HCT116 (cell line): ENCODE results near the gene POT1.

Experiments
- CBX3 ChIP-seq: IDR thresholded peaks from 2 replicates; pipeline ENCODE4 v1.6.1; 2012; ENCODE audit warnings: low read depth
- CTCF ChIP-seq, 3 experiments: fragments of 200-600 bp in 1 of 3; sonication (generic) in 1 of 3; IDR thresholded peaks in 2 of 3; conservative IDR thresholded peaks in 1 of 3; 2 replicates each; pipeline ENCODE4 v1.5.1; 2012 to 2017; ENCODE audit warnings: low read depth in 2 of 3, low read length in 2 of 3, antibody characterized with exemption in 1 of 3, borderline replicate concordance in 1 of 3, control low read depth in 1 of 3, mild to moderate bottlenecking in 1 of 3, mixed read lengths in 1 of 3, mixed run types in 1 of 3, moderate library complexity in 1 of 3; ENCODE audit not compliant: insufficient read depth in 1 of 3
- POLR2A ChIP-seq: IDR thresholded peaks from 2 replicates; pipeline ENCODE4 v1.7.0; 2011; ENCODE audit warnings: borderline replicate concordance; ENCODE audit not compliant: insufficient read depth, insufficient read length; ENCODE audit errors: extremely low read depth
- POLR2AphosphoS5 ChIP-seq: IDR thresholded peaks from 2 replicates; pipeline ENCODE4 v1.6.1; 2011; ENCODE audit warnings: mild to moderate bottlenecking, low read depth, low read length, moderate library complexity
- RAD21 ChIP-seq: IDR thresholded peaks from 2 replicates; pipeline ENCODE4 v1.6.1; 2012; ENCODE audit warnings: low read depth, mild to moderate bottlenecking
- SP1 ChIP-seq: IDR thresholded peaks from 2 replicates; pipeline ENCODE4 v1.6.1; 2012; ENCODE audit warnings: low read depth
- TF ChIP-seq, protein P1 (sequence below): IDR thresholded peaks from 2 replicates; pipeline ENCODE4 v1.6.1; 2011; ENCODE audit warnings: mild to moderate bottlenecking, low read length, moderate library complexity; ENCODE audit not compliant: insufficient replicate concordance; ENCODE audit errors: extremely low read depth
- TF ChIP-seq, protein P2 (sequence below): IDR thresholded peaks from 2 replicates; pipeline ENCODE4 v1.6.1; 2012

GRCh38 chr7:124912972-124913371, 16.7 kb downstream of the POT1 start:
- TF ChIP-seq, protein P1, sequence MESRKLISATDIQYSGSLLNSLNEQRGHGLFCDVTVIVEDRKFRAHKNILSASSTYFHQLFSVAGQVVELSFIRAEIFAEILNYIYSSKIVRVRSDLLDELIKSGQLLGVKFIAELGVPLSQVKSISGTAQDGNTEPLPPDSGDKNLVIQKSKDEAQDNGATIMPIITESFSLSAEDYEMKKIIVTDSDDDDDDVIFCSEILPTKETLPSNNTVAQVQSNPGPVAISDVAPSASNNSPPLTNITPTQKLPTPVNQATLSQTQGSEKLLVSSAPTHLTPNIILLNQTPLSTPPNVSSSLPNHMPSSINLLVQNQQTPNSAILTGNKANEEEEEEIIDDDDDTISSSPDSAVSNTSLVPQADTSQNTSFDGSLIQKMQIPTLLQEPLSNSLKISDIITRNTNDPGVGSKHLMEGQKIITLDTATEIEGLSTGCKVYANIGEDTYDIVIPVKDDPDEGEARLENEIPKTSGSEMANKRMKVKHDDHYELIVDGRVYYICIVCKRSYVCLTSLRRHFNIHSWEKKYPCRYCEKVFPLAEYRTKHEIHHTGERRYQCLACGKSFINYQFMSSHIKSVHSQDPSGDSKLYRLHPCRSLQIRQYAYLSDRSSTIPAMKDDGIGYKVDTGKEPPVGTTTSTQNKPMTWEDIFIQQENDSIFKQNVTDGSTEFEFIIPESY, result no peak
- TF ChIP-seq CTCF (IDR thresholded peaks at IDR 0.05 in 2 of 3, conservative IDR thresholded peaks at IDR 0.05 in 1 of 3; ENCODE audit: borderline replicate concordance in 1 of 3, insufficient read depth in 1 of 3, low read depth in 2 of 3, low read length in 2 of 3) (no peak), POLR2AphosphoS5 (no peak), POLR2A (no peak), CBX3 (no peak), RAD21 (no peak), SP1 (no peak)
- TF ChIP-seq, protein P2, sequence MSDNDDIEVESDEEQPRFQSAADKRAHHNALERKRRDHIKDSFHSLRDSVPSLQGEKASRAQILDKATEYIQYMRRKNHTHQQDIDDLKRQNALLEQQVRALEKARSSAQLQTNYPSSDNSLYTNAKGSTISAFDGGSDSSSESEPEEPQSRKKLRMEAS, result no peak
